ENCODE measurements around the gene RPS16.
A peak's percentile ranks its signal among the peaks of the same experiment; 100 is the strongest.

The RPS16 gene

GRCh38 chr19:39407660-39408391 is 27.9 kb downstream of the RPS16 start:
- DNase-seq (ENCODE audit: low read depth): no peak

- DNase-seq (ENCODE audit: low read depth): no peak
Measured at GRCh38 chr19:39407410-39407659, 28.4 kb downstream of the RPS16 start.

DNA sequence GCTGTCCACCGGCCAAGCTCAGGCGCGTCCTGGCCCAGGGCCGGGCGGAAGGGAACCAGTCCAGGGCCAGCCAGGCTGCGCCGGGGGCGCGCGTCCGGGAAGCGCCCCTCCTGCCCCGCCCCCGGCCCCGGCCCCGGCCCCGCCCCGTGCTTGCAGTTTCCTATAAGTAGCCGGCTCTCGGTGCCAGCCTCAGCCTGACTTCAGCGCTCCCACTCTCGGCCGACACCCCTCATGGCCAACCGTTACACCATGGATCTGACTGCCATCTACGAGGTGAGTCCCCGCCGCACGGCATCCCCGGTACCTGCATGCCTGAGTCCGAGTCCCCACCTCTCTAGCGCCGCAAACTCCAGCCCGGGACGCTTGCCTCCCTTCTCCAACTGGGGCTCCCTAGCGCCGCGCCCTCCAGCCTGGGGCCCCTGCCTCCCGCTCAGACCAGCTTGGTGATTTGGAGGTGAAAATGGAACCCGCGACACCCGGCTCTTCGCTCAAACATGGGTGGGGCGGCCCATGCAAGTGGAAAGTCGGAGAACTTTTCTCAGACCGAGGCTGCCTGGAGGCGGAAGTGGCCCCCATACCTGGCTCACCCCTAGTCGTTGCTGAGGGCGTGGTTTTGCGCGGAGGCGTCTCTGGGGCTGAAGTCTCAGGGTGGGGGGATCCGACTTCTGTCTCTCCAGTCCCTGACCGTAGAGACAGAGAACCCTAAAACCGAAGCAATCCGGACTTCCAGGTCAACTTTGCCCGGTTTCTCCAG is 28.9 kb downstream of the RPS16 start, which contains the start of gene ZFP36:
TSS of gene ZFP36 (plus strand) at position 192 of the 754 bp plus-strand sequence. CDS start at position 250, 58 bp downstream.
- peak; percentile 56 for DNase-seq (ENCODE audit: low read depth)

DNA sequence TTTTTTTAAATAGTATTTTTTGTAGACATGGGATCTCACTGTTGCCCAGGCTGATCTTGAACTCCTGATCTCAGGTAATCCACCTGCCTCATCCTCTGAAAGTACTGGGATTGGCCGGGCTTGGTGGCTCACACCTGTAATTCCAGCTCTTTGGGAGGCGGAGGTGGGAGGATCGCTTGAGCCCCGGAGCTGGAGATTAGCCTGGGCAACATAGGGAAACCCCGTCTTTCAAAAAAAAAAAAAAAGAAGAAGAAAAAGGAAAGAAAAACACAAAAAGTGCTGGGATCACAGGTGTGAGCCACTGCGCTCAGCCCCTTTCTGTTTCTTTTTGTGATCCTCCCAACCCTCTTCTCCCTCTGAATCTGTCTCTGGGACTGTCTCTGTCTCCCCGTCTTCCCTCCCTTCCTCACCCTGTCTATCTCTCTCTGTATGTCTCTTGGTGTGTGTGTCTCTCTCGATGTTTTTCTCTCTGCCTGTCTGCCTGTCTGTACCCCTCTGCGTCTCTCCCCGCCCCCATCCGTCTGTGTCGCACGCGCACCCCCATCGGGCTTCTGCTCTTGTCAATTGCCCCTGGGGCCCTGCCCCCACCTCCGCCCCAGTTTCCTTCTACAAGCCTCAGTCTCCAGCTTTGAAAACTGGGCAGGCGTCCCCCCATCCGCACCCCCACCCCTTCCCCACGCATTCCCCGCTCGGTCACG is 29.6 kb downstream of the RPS16 start:
- DNase-seq (ENCODE audit: low read depth): no peak

DNA sequence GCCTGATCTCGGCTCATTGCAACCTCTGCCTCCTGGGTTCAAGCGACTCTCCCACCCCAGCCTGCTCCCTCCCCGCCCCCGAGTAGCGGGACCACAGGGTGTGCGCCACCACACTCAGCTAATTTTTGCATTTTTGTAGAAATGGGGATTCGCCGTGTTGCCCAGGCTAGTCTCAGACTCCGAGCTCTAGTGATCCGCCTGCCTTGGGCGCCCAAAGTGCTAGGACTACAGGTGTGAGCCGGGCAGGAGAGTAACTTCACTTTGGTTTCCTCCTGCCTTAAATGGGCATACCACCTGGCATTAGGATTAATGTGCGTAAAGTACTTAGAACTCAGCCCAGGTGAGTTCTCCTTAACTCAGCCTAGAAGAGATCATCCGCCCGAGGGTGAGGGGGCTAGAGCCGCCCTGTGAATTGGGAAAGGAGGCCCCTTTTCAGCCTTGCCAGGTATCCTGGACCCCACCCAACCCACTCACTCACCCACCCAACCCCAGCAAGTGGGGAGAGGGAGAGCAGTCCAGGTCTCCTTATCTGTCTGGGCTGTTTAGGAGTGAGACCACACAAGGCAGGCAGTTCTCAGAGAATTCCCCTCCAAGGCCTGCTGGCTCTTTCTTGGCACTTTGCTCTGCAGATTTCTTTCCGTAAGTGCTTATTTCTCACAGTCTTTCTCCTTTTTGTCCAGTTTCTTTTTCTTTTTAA is 30.3 kb downstream of the RPS16 start:
- no peak for DNase-seq (ENCODE audit: low read depth)

DNA sequence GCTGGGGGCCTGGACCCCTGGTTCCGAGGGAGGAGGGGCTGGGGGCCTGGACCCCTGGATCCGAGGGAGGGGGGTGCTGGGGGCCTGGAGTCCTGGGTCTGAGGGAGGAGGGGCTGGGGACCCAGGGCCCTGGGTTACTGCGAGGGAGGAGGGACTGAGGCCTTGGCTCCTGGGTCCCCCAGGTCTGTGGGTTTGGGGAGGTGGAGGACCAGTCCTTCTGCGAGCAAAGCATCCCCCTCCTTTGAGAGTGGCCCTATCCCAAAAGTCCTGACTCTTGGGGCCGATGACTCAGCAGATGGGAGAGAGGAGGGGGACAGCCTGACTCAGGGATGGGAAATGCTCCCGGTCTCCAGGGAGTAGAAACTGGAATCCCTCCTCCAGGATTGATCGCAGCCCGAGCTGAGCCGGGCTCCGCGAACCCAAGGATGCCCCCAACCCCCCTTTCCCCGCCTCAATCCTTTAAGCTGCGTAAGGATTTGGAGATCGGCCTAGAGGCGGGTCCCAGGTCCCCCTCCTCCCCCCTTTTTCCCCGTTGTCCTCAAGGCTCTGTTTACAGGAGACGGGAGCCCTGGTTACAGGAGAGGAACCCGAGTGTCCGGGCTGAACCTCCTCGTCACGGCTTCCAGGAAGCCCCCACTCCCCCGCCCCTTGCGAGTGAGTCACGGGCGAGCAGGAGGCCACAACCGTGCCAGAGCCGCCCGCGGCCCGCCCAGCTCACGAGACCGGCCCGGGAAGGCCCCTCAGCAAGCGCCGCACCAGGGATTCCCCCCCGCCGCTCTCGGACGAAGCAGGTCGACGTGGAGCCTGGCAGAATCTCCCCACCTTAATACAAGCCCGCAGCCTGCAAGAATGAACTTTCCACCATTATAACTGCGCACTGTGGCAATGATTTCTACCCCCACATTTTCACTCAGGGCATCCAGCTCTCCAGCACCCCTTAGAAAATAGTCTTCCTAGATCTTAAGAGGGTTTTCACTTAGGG is 32.1 kb downstream of the RPS16 start:
- no peak for DNase-seq (ENCODE audit: low read depth)

GRCh38 chr19:39402346-39403300 is 33.1 kb downstream of the RPS16 start:
- DNase-seq (ENCODE audit: low read depth): peak; percentile 92

- no peak for DNase-seq (ENCODE audit: low read depth)
Measured at GRCh38 chr19:39401549-39402345, 34.0 kb downstream of the RPS16 start.

DNA sequence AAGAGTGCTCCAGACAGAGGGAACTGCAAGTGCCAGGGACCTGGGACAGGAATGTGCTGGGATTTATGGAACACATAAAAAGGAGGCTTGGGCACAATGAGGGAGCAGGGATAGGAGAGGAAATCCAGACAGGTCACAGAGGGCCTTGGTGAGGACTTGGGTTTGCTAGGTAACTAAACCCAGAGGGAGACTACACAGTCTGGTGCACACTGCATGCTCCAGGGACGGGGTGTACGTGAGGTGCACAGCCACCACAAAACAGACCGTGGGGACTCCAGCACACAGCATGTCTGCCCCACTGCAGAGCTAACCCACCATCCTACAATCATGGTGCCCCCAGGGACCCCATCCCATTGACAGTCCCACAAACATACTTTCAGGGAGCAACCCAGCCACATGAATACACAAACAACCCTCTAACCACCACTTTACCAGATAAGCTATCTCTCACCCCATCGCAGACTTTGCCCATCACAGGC is 34.6 kb downstream of the RPS16 start:
- DNase-seq (ENCODE audit: low read depth): no peak

GRCh38 chr19:39400061-39400460 is 35.7 kb downstream of the RPS16 start:
- no peak for DNase-seq (ENCODE audit: low read depth)

GRCh38 chr19:39399668-39400050 is 36.1 kb downstream of the RPS16 start:
- no peak for DNase-seq (ENCODE audit: low read depth)

DNA sequence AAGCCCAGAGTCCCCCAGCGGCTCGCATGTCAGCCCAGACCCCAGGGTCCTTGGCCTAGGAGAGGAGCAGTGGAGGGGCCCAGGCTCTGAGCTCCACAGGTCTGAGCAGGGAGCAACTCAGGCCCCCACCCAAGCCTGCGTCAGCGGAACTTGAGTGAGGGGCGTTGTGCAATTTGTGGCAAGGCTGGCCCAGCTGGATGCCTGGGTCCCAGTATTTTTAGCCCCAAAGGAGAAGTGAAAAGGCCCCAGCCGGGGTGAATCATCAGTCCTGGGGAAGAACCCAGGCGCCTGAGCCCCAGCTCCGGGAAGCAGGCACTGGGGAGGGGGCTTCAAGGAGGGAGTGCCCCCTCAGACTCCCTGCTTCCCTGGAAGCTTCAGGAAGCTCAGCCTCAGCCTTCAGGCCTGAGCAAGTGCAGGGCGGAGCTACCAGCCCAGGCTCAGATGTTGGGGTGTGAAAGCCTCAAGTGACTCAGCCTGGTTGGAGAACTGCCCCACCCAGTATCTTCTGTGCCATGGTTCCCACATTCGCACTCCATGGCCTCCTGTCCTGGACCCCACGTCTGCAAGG is 37.4 kb downstream of the RPS16 start:
- DNase-seq (ENCODE audit: low read depth): no peak

DNA sequence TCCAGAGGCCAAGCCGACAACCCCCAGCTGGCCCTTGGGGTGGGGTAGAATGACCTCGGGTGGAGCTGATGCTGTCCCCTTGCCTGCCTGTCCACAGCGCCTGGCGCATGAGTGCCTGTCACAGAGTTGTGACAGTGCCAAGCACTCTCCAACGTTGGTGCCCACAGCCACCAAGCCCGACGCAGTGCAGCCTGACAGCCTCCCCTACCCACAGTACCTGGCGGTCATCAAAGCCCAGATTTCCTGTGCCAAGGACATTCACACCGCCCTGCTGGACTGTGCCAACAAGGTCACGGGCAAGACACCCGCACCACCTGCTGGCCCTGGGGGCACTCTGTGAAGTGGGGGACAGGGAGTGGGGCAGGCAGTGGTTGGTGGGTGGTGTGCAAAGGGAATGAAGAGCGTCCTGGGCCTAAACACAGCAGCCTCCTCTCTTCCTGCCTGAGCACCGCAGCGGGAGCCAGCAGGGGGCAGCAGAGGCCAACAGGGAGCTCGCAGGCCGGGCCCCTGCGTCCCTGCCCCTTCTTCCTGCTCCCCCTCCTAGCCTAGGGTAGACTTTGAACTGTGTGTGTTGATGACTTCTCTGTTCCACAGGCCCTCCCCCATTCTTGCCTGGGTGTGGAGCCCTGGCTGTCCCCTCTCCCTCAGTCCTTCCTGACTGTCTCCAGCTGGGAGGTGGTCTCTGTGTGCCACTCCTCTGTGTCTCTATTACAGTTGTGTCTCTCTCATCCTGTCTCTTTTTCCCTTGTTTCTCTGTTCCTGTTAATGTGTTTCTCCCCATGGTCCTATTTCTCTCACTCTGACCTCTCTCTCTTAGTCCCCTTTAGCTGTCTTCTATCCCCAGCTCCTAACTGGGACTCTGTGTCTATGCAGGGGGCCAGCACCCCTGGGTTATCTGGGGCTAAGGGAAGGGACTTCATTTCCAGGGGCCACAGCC is 38.1 kb downstream of the RPS16 start:
- no peak for DNase-seq (ENCODE audit: low read depth)

- peak; percentile 98 for DNase-seq (ENCODE audit: low read depth)
Measured at GRCh38 chr19:39390751-39391437, 44.9 kb downstream of the RPS16 start, which contains the start of the genes MED29 and PAF1. Gene MED29 (plus strand): TSS chr19:39391378. CDS start chr19:39391423, 45 bp downstream. Gene PAF1 (minus strand): TSS chr19:39391106. CDS start chr19:39390864, 242 bp downstream.

DNA sequence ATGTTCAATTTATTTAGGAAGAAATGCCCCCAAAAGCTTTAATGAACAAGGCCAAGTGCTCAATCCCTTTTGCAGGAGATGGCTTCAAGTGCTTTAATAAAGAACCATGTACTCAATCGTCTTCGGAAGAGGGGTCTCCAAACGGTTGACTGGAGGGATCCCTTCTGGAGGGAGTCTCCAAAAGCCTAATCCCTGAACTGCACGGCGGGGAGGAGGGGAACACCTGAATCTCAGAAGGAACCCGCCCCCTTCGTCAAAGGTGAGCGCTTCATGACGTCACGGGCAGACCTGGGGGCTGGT is 45.3 kb downstream of the RPS16 start:
- no peak for DNase-seq (ENCODE audit: low read depth)

DNA sequence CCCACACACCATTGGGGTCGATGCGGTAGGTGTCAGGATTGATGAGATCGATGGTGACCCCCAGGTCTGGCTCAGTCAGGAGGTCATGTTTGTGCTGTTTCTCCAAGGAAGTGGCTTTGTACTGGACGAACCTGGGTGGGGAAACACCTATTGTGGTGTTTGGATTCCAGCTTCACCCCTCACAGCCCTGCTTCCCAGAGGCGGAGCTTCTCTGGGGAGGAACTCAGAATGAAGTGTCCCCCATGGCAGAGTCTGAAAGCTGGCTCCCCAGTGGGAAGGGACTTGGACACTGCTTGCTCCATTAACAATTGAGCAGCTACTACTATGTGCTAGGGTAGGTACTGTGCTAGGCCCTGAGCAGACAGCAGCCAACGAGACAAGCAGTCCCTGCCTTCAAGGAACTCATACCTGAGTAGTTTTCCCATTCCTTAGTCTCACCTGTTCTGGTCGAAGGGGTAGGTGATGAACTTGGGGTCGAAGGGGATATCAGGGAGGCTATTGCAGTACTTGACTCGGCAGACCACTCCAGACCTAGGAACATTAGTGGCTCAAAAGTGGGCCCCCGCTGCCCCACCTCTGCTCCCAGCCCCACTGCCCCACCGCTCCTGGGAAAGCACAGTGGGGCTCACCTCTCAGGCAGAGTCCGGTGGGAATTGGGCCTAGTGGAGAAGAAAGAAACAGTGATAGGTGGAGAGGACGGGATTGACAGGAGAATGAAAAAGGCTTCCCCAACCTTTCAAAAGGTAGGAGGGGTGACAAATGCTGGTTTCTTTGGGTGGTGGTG is 45.9 kb downstream of the RPS16 start:
- no peak for DNase-seq (ENCODE audit: low read depth)

All from CMK (cell line).